ENCODE data around the gene TEX26. TPM values are rescaled to one million over a fixed set of nuclear protein-coding genes. Genes with fewer than 3 reads are reported as not detected.
A peak's percentile ranks its signal among the peaks of the same experiment; 100 is the strongest.

The TEX26 gene
- total RNA-seq, 2 donors from 2014 or later = not detected

- Mint-ChIP-seq H3K36me3 (ENCODE audit: insufficient read depth in 2 of 2) (no peaks in the 10 kb centered on the region), H3K4me1 (ENCODE audit: low read depth) (peaks cover 6% of the 10 kb centered on the region), H3K27ac (no peak overlapping the region), H3K4me3 (peak overlapping the region in 1 of 2 donors; percentile 52), H3K9me3 (peaks cover 0 to 3% of the 10 kb centered on the region in 2 donors), H3K27me3 (ENCODE audit: low read depth) (peaks cover 73% of the 10 kb centered on the region)
- DNase-seq (peak in 1 of 2 donors; percentile 8), ATAC-seq (replicated peaks in 1 of 2) (peak in 1 of 2 donors; percentile 51)
These were observed 25.9 kb upstream of the TEX26 start for GRCh38 chr13:30906411-30907051.

DNA sequence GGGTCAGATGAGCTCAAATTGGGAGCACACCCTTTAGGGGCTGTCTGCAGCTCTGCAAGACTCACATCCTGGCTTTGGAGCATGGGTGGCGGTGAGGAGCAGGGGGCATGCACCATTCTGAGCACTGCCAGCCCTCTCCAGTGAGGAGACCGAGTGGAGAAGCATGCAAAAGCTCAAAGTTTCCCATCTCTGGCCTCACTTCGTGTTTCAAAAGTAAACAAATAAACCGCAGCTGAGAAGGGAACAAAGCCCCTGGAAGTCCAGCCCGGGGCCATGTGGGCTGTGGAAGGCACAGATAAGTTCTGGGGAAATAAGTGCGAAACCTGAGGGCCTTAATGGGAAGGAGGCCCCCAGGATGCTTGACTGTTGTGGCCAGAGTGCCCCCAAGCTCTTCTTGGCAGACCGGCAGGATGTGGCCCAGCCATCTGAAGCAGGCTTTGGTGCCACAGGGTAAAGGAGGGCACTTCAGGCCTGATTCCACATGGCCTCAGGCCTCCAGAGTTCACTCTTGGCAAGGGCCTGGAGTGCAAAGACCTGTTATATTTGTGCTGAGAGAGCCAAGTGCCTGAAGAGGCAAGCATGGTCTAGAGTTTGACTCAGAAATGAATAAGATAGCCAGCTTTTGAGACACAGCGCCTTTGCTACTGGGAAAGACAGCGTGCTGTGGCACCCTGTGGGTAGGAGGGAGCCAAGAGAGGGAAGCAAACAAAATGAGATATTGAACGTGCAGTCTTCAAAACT lies 25.2 kb upstream of the TEX26 start:
- peak overlapping the region in 1 of 2 donors; percentile 52 for H3K4me3 Mint-ChIP-seq
- H3K9me3 Mint-ChIP-seq = peaks cover 0 to 3% of the 10 kb centered on the region in 2 donors
- ATAC-seq (replicated peaks in 1 of 2) (no peak), DNase-seq (no peak)
- no peaks in the 10 kb centered on the region for H3K36me3 Mint-ChIP-seq (ENCODE audit: insufficient read depth in 2 of 2)
- H3K4me1 Mint-ChIP-seq (ENCODE audit: low read depth) = peaks cover 4% of the 10 kb centered on the region
- no peak overlapping the region for H3K27ac Mint-ChIP-seq
- H3K27me3 Mint-ChIP-seq (ENCODE audit: low read depth) = peaks cover 66% of the 10 kb centered on the region

GRCh38 chr13:30908416-30908980 lies 24.0 kb upstream of the TEX26 start:
- H3K27me3 Mint-ChIP-seq (ENCODE audit: low read depth) = peaks cover 62% of the 10 kb centered on the region
- H3K9me3 Mint-ChIP-seq = peaks cover 0 to 3% of the 10 kb centered on the region in 2 donors
- no peak overlapping the region for H3K4me3 Mint-ChIP-seq
- H3K36me3 Mint-ChIP-seq (ENCODE audit: insufficient read depth in 2 of 2) = no peaks in the 10 kb centered on the region
- H3K4me1 Mint-ChIP-seq (ENCODE audit: low read depth) = peaks cover 4% of the 10 kb centered on the region
- DNase-seq (no peak), ATAC-seq (replicated peaks in 1 of 2) (no peak)
- no peak overlapping the region for H3K27ac Mint-ChIP-seq

- Mint-ChIP-seq H3K9me3 (no peaks in the 10 kb centered on the region), H3K4me3 (no peak overlapping the region), H3K27ac (no peak overlapping the region), H3K4me1 (ENCODE audit: low read depth) (peaks cover 4% of the 10 kb centered on the region), H3K36me3 (ENCODE audit: insufficient read depth in 2 of 2) (no peaks in the 10 kb centered on the region), H3K27me3 (ENCODE audit: low read depth) (peaks cover 59% of the 10 kb centered on the region)
- no peak for ATAC-seq (replicated peaks in 1 of 2)
- no peak for DNase-seq
These were observed 21.8 kb upstream of the TEX26 start for GRCh38 chr13:30910676-30911075.

- H3K27me3 Mint-ChIP-seq (ENCODE audit: low read depth) = peaks cover 69% of the 10 kb centered on the region
- ATAC-seq (replicated peaks in 1 of 2) (no peak), DNase-seq (no peak)
- no peaks in the 10 kb centered on the region for H3K4me1 Mint-ChIP-seq (ENCODE audit: low read depth)
- no peaks in the 10 kb centered on the region for H3K36me3 Mint-ChIP-seq (ENCODE audit: insufficient read depth in 2 of 2)
- no peak overlapping the region for H3K27ac Mint-ChIP-seq
- H3K9me3 Mint-ChIP-seq = no peaks in the 10 kb centered on the region
- H3K4me3 Mint-ChIP-seq = no peak overlapping the region
These were observed 16.5 kb upstream of the TEX26 start for GRCh38 chr13:30915691-30916541.

- Mint-ChIP-seq H3K4me1 (ENCODE audit: low read depth) (no peaks in the 10 kb centered on the region), H3K36me3 (ENCODE audit: insufficient read depth in 2 of 2) (no peaks in the 10 kb centered on the region), H3K27me3 (ENCODE audit: low read depth) (peaks cover 78% of the 10 kb centered on the region), H3K9me3 (no peaks in the 10 kb centered on the region), H3K27ac (no peak overlapping the region), H3K4me3 (no peak overlapping the region)
- DNase-seq = no peak
- no peak for ATAC-seq (replicated peaks in 1 of 2)
These were observed 15.5 kb upstream of the TEX26 start for GRCh38 chr13:30916991-30917390.

DNA sequence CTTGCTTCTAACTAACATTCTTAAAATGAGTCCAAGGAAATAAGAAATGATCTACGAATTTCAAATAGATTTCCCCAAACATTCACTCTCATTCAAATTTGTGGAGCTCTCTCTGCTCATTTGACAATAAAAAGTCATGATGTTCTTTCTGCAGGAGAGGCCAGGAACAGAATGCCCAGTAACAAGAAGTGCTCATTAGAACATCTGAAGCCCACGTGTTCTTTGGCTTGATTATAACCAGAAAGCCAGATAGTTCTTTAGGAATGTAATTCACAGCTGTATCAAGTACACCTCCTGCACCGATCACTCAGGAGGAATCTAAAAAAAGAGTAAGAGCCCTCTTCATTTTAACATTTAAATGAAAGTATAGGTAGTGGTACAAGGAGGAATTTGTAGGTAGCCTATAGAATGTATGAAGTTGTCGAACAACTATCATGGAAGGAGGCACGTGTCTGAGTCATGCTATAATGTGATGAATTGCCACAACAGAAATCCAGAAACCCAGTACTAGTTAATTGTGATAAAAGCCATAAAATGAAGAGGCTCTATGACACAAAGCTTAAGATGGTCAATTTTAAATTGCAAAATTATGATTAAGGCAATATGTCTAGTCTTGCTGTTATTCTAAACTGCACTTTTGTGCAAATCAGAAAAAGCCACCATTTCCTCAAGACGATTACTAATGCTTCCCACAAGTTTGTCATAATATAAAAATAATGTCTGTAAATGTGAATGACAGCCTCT lies 13.6 kb upstream of the TEX26 start:
- no peak for ATAC-seq (replicated peaks in 1 of 2)
- peaks cover 67% of the 10 kb centered on the region for H3K27me3 Mint-ChIP-seq (ENCODE audit: low read depth)
- H3K4me3 Mint-ChIP-seq = no peak overlapping the region
- no peak overlapping the region for H3K27ac Mint-ChIP-seq
- no peak for DNase-seq
- H3K4me1 Mint-ChIP-seq (ENCODE audit: low read depth) = no peaks in the 10 kb centered on the region
- no peaks in the 10 kb centered on the region for H3K9me3 Mint-ChIP-seq
- H3K36me3 Mint-ChIP-seq (ENCODE audit: insufficient read depth in 2 of 2) = no peaks in the 10 kb centered on the region

DNA sequence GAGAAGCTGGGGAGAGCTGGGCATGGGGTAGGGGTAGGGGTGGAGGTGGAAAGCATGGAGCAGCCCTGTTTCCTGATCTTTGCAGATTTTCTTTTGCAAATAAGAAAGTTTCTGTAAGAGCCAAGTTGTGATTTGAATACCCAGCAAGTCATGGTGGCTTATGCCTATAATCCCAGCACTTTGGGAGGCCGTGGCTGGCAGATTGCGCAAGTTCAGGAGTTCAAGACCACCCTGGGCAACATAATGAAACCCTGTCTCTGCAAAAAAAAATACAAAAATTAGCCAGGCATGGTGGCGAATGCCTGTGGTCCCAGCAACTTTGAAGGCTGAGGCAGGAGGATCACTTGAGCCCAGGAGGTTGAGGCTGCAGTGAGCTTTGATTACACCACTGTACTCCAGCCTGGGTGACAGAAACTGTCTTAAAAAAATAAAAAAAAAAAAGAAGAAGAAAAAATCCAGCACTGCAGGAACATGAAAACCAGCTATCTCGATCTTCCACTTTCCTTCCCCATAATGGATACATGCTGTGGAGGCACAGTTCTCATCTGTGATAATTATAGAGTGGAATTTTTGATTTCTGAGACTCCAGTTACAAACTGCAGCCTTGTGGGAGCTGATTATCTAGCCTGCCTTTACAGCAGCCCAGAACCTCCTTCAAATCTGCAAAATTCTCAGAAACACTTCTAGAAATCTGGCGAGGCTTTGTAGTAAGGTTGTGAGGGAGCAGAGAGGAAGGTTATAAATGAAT lies 12.1 kb upstream of the TEX26 start:
- H3K27ac Mint-ChIP-seq = no peak overlapping the region
- H3K27me3 Mint-ChIP-seq (ENCODE audit: low read depth) = peaks cover 55% of the 10 kb centered on the region
- no peaks in the 10 kb centered on the region for H3K36me3 Mint-ChIP-seq (ENCODE audit: insufficient read depth in 2 of 2)
- DNase-seq (no peak), ATAC-seq (replicated peaks in 1 of 2) (no peak)
- H3K4me3 Mint-ChIP-seq = no peak overlapping the region
- H3K9me3 Mint-ChIP-seq = no peaks in the 10 kb centered on the region
- peaks cover 3% of the 10 kb centered on the region for H3K4me1 Mint-ChIP-seq (ENCODE audit: low read depth)

DNA sequence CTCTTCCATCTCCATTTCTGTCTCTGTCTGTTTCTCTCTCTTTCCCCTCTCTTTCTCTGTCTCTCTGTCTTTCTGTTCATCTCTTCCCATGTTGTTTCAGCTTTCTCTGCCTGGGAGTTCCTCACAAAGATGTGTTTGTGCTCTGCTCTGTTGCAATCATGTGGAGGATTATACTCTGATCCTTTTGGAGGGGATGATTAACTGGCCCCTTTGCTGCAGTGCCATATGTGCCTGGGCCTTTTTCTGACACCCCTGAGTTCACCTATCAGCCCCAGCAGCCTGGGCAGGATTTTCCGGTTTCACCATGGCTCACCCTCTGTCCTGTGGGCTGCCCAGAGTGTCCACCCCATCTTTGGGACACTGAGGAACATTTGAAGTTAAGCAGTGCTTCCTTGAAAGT lies 9.0 kb upstream of the TEX26 start:
- no peaks in the 10 kb centered on the region for H3K36me3 Mint-ChIP-seq (ENCODE audit: insufficient read depth in 2 of 2)
- H3K4me1 Mint-ChIP-seq (ENCODE audit: low read depth) = peaks cover 25% of the 10 kb centered on the region
- no peak for DNase-seq
- no peak for ATAC-seq (replicated peaks in 1 of 2)
- H3K4me3 Mint-ChIP-seq = no peak overlapping the region
- H3K27ac Mint-ChIP-seq = no peak overlapping the region
- no peaks in the 10 kb centered on the region for H3K9me3 Mint-ChIP-seq
- peaks cover 32% of the 10 kb centered on the region for H3K27me3 Mint-ChIP-seq (ENCODE audit: low read depth)

- Mint-ChIP-seq H3K27me3 (ENCODE audit: low read depth) (peaks cover 36% of the 10 kb centered on the region), H3K27ac (no peak overlapping the region)
These were observed 7.7 kb upstream of the TEX26 start for GRCh38 chr13:30924721-30925120.

DNA sequence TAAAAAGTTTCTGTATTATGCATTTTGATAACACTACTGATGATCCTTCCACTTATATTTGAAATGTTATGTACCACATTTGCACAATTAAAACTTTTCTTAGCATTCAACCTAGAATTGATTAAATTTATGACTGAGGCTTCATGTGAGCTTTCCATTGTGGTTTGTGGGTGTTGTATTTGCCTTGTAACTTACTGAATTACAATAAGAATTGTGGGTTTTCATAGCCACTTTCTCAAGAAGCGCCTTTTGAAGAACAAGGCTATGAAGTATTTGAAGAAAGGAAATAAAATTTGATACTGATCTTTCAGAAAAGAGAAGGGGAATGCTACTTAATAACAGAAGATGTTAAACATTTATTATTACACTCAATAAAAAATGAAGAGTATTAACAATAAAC lies 7.0 kb upstream of the TEX26 start:
- peaks cover 25% of the 10 kb centered on the region for H3K4me1 Mint-ChIP-seq (ENCODE audit: low read depth)
- no peak for ATAC-seq (replicated peaks in 1 of 2)

More at GRCh38 chr13:30924721-30925120, 7.7 kb upstream of the TEX26 start:
- ATAC-seq (replicated peaks in 1 of 2) = no peak
- no peaks in the 10 kb centered on the region for H3K9me3 Mint-ChIP-seq
- DNase-seq = no peak
- H3K4me1 Mint-ChIP-seq (ENCODE audit: low read depth) = peaks cover 25% of the 10 kb centered on the region
- H3K36me3 Mint-ChIP-seq (ENCODE audit: insufficient read depth in 2 of 2) = no peaks in the 10 kb centered on the region
- no peak overlapping the region for H3K4me3 Mint-ChIP-seq

GRCh38 chr13:30926781-30927180 lies 5.7 kb upstream of the TEX26 start:
- peaks cover 34% of the 10 kb centered on the region for H3K27me3 Mint-ChIP-seq (ENCODE audit: low read depth)
- H3K9me3 Mint-ChIP-seq = no peaks in the 10 kb centered on the region
- ATAC-seq (replicated peaks in 1 of 2) = no peak
- no peaks in the 10 kb centered on the region for H3K36me3 Mint-ChIP-seq (ENCODE audit: insufficient read depth in 2 of 2)
- H3K27ac Mint-ChIP-seq = no peak overlapping the region
- H3K4me1 Mint-ChIP-seq (ENCODE audit: low read depth) = peaks cover 25% of the 10 kb centered on the region
- no peak for DNase-seq
- H3K4me3 Mint-ChIP-seq = no peak overlapping the region

More for the DNA sequence above, 7.0 kb upstream of the TEX26 start:
- Mint-ChIP-seq H3K36me3 (ENCODE audit: insufficient read depth in 2 of 2) (no peaks in the 10 kb centered on the region), H3K27me3 (ENCODE audit: low read depth) (peaks cover 39% of the 10 kb centered on the region), H3K27ac (no peak overlapping the region), H3K4me3 (no peak overlapping the region), H3K9me3 (no peaks in the 10 kb centered on the region)
- DNase-seq = no peak
